GM12872 (cell line): Measurements from ENCODE around the gene LYPD3.

Source experiments
- CTCF ChIP-seq: IDR thresholded peaks from 3 replicates; pipeline ENCODE4 v1.5.1; 2011; ENCODE audit warnings: low read depth, mild to moderate bottlenecking, low read length, moderate library complexity; ENCODE audit not compliant: insufficient read depth

Gene LYPD3

GRCh38 chr19:43450545-43450997, 14.8 kb downstream of the LYPD3 start:
- TF ChIP-seq CTCF: no peak

DNA sequence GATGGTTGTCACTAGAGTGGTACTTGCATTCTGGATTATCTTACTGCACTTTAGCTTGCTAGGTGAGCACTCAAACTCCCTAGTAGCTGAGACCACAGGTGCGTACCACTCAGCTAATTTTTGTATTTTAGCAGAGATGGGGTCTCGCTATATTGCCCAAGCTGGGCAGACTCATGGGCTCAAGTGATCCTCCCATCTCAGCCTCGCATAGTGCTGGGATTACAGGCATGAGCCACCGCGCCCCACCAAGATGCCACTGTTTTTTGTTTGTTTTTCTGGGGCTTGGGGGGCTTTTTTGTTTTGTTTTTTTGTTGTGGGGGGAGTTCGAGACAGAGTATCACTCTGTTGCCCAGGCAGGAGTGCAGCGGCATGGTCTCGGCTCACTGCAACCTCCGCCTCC, 17.8 kb downstream of the LYPD3 start:
- TF ChIP-seq CTCF: no peak

- TF ChIP-seq CTCF: peak; percentile 93
Observed at GRCh38 chr19:43446746-43447489, 18.5 kb downstream of the LYPD3 start.

DNA sequence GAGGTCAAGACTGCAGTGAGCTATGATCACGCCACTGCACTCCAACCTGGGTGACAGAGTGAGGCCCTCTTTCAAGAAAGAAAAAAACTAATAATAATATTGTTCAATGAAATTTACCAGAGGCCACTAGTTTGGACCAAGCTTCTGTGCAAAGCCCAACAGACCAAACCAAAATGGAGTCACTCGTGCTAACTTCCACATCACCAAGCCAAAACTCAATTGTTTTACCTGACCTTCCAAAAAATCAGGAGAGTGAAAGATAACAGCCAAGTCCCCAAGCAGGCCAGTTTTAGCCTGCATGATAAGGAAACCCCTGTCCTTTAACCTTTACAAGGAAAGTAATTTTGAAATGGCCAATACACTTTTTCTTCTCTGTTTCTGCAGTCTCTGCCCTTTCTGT, 20.0 kb downstream of the LYPD3 start:
- TF ChIP-seq CTCF: no peak

GRCh38 chr19:43444531-43445287, 20.7 kb downstream of the LYPD3 start:
- TF ChIP-seq CTCF: no peak

DNA sequence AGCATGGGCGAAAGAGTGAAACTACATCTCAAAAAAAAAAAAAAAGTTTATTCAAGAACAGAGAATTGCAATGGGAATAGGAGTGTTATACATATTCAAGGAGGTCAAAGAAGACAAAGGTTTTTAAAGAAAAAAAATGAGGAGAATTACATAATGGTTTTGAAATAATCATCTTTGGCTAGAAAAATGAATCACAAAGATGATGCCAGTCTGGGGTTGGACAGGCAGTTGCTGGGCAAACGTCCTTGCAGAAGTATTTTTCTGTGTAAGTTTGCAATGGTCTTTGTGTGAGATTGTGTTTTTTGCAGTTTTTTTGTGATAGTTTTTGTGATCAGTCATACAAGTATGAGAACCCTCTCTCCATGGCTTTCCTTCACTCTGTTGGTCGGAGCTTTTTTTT, 23.7 kb downstream of the LYPD3 start:
- no peak for TF ChIP-seq CTCF

DNA sequence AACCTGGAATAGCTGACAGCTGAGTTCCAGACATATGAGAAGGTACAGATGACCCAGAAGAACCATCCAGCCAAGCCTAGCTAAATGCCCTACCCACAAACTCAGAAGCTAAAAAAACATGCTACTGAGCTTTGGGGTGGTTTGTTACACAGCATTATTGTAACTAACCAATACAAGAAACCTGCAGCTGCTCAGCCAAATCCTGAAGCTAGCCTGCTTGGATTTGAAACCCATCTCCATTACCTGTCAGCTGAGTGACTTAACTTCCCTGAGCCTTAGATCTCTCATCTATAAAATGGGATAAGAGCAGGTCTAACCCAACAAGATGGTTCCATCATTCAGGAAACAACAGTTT, 25.7 kb downstream of the LYPD3 start:
- TF ChIP-seq CTCF: no peak
